Astrocyte (in vitro differentiated cells and primary cell): ENCODE data around the gene INPPL1.

Experiments
- EZH2 ChIP-seq: IDR thresholded peaks from 2 replicates; pipeline ENCODE4 v1.6.1; 2012; ENCODE audit warnings: mild to moderate bottlenecking, low read length, inconsistent platforms; ENCODE audit not compliant: insufficient read depth
- TF ChIP-seq, protein P1 (sequence below): IDR thresholded peaks from 2 replicates; pipeline ENCODE4 v1.5.1; 2011; ENCODE audit warnings: low read depth, mild to moderate bottlenecking, inconsistent platforms, low read length, moderate library complexity; ENCODE audit not compliant: insufficient read depth

GRCh38 chr11:72223615-72224563 lies 678 bp upstream of the INPPL1 start:
- TF ChIP-seq, protein P1, sequence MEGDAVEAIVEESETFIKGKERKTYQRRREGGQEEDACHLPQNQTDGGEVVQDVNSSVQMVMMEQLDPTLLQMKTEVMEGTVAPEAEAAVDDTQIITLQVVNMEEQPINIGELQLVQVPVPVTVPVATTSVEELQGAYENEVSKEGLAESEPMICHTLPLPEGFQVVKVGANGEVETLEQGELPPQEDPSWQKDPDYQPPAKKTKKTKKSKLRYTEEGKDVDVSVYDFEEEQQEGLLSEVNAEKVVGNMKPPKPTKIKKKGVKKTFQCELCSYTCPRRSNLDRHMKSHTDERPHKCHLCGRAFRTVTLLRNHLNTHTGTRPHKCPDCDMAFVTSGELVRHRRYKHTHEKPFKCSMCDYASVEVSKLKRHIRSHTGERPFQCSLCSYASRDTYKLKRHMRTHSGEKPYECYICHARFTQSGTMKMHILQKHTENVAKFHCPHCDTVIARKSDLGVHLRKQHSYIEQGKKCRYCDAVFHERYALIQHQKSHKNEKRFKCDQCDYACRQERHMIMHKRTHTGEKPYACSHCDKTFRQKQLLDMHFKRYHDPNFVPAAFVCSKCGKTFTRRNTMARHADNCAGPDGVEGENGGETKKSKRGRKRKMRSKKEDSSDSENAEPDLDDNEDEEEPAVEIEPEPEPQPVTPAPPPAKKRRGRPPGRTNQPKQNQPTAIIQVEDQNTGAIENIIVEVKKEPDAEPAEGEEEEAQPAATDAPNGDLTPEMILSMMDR: no peak
- TF ChIP-seq EZH2: no peak
